ENCODE results near the gene UNC80.

The UNC80 gene

GRCh38 chr2:210035679-210036078 is 264.0 kb downstream of the UNC80 start:
- no peaks in the 10 kb centered on the region for H3K79me2 ChIP-seq (ENCODE audit: insufficient read depth, low read length)
- no peaks in the 10 kb centered on the region for H3K9me3 ChIP-seq (ENCODE audit: insufficient read depth, low read length)
- H3K9ac ChIP-seq (ENCODE audit: low read length): no peak overlapping the region
- no peaks in the 10 kb centered on the region for H3K27me3 ChIP-seq (ENCODE audit: low read length)
- peaks cover 8% of the 10 kb centered on the region; the same call in 1 of the 2 replicates for H3F3A ChIP-seq (ENCODE audit: insufficient read depth)
- TF ChIP-seq, protein P1, sequence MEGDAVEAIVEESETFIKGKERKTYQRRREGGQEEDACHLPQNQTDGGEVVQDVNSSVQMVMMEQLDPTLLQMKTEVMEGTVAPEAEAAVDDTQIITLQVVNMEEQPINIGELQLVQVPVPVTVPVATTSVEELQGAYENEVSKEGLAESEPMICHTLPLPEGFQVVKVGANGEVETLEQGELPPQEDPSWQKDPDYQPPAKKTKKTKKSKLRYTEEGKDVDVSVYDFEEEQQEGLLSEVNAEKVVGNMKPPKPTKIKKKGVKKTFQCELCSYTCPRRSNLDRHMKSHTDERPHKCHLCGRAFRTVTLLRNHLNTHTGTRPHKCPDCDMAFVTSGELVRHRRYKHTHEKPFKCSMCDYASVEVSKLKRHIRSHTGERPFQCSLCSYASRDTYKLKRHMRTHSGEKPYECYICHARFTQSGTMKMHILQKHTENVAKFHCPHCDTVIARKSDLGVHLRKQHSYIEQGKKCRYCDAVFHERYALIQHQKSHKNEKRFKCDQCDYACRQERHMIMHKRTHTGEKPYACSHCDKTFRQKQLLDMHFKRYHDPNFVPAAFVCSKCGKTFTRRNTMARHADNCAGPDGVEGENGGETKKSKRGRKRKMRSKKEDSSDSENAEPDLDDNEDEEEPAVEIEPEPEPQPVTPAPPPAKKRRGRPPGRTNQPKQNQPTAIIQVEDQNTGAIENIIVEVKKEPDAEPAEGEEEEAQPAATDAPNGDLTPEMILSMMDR (IDR thresholded peaks at IDR 0.05; ENCODE audit: insufficient read depth, low read length, poor library complexity, severe bottlenecking): no peak
- TF ChIP-seq EZH2phosphoT487 (conservative IDR thresholded peaks at IDR 0.05; ENCODE audit: low read length): no peak
- no peak overlapping the region for H3K27ac ChIP-seq (ENCODE audit: low read depth, low read length)
- H3K9me2 ChIP-seq (replicated peaks; ENCODE audit: insufficient read depth, low read length): no peaks in the 10 kb centered on the region
- H2AFZ ChIP-seq (ENCODE audit: low read depth, low read length, severe bottlenecking): no peak overlapping the region
- H3K4me3 ChIP-seq (ENCODE audit: insufficient read depth, low read length, poor library complexity, severe bottlenecking): no peak overlapping the region
- no peaks in the 10 kb centered on the region for H4K20me1 ChIP-seq (ENCODE audit: low read depth, low read length)
- peaks cover 12% of the 10 kb centered on the region; the same call in 1 of the 2 replicates for H3K36me3 ChIP-seq (ENCODE audit: low read length)
- H3K4me2 ChIP-seq (ENCODE audit: low read depth, low read length, poor library complexity, severe bottlenecking): no peak overlapping the region

DNA sequence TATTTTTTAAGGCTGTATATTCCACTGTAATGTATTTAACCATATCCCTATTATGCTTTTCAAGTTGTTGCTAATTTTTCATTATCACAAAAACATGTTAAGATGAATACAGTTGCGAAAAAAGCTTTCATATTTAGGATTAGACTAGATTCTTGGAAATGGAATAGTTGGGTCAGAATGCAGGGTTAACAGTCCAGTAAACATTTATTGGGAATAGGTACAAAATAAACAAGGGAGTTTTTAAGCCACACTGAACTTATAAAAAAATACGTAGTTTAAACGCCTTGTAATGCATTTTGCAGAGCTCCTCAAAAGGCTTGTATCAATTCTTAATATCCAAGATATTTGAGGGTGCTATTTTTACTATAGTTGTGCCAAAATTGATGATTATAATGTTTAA is 266.4 kb downstream of the UNC80 start:
- no peak for TF ChIP-seq EZH2phosphoT487 (conservative IDR thresholded peaks at IDR 0.05; ENCODE audit: low read length)
- TF ChIP-seq, protein P1 (IDR thresholded peaks at IDR 0.05; ENCODE audit: insufficient read depth, low read length, poor library complexity, severe bottlenecking): no peak
- Histone ChIP-seq H3K9me2 (replicated peaks; ENCODE audit: insufficient read depth, low read length) (no peaks in the 10 kb centered on the region), H3F3A (ENCODE audit: insufficient read depth) (peaks cover 8% of the 10 kb centered on the region; the same call in 1 of the 2 replicates), H3K9me3 (ENCODE audit: insufficient read depth, low read length) (no peaks in the 10 kb centered on the region), H3K79me2 (ENCODE audit: insufficient read depth, low read length) (no peaks in the 10 kb centered on the region), H2AFZ (ENCODE audit: low read depth, low read length, severe bottlenecking) (no peak overlapping the region), H3K27me3 (ENCODE audit: low read length) (no peaks in the 10 kb centered on the region), H3K36me3 (ENCODE audit: low read length) (peaks cover 12% of the 10 kb centered on the region; the same call in 1 of the 2 replicates), H3K4me3 (ENCODE audit: insufficient read depth, low read length, poor library complexity, severe bottlenecking) (no peak overlapping the region), H4K20me1 (ENCODE audit: low read depth, low read length) (no peaks in the 10 kb centered on the region), H3K9ac (ENCODE audit: low read length) (no peak overlapping the region), H3K4me2 (ENCODE audit: low read depth, low read length, poor library complexity, severe bottlenecking) (no peak overlapping the region), H3K27ac (ENCODE audit: low read depth, low read length) (no peak overlapping the region)

GRCh38 chr2:210046851-210047500 is 275.3 kb downstream of the UNC80 start:
- Histone ChIP-seq H3K9me3 (ENCODE audit: insufficient read depth, low read length) (no peaks in the 10 kb centered on the region), H3K4me3 (ENCODE audit: insufficient read depth, low read length, poor library complexity, severe bottlenecking) (no peak overlapping the region), H3F3A (ENCODE audit: insufficient read depth) (no peaks in the 10 kb centered on the region), H2AFZ (ENCODE audit: low read depth, low read length, severe bottlenecking) (no peak overlapping the region), H3K9me2 (replicated peaks; ENCODE audit: insufficient read depth, low read length) (no peaks in the 10 kb centered on the region), H3K27ac (ENCODE audit: low read depth, low read length) (no peak overlapping the region), H3K79me2 (ENCODE audit: insufficient read depth, low read length) (no peaks in the 10 kb centered on the region), H3K4me2 (ENCODE audit: low read depth, low read length, poor library complexity, severe bottlenecking) (no peak overlapping the region), H3K36me3 (ENCODE audit: low read length) (0 out of 2 replicates have a peak, but pooled peaks cover 2% of the 10 kb centered on the region), H4K20me1 (ENCODE audit: low read depth, low read length) (no peaks in the 10 kb centered on the region), H3K27me3 (ENCODE audit: low read length) (no peaks in the 10 kb centered on the region), H3K9ac (ENCODE audit: low read length) (no peak overlapping the region)
- TF ChIP-seq EZH2phosphoT487 (conservative IDR thresholded peaks at IDR 0.05; ENCODE audit: low read length): no peak
- TF ChIP-seq, protein P1 (IDR thresholded peaks at IDR 0.05; ENCODE audit: insufficient read depth, low read length, poor library complexity, severe bottlenecking): no peak

All from SU-DHL-6 (cell line).